Loucy (cell line): ENCODE results near the gene OXCT1.

ENCODE experiments used
- EZH2phosphoT487 ChIP-seq: fragments of 200-600 bp; IDR thresholded peaks from 2 replicates; pipeline ENCODE4 v1.6.1; 2018; ENCODE audit warnings: antibody characterized with exemption, mild to moderate bottlenecking, moderate library complexity, borderline replicate concordance
- TF ChIP-seq, protein P1 (sequence below): fragments of 200-600 bp; sonication (generic); conservative IDR thresholded peaks from 2 replicates; pipeline ENCODE4 v1.5.1; 2014; ENCODE audit warnings: mild to moderate bottlenecking, antibody characterized with exemption, low read length

DNA sequence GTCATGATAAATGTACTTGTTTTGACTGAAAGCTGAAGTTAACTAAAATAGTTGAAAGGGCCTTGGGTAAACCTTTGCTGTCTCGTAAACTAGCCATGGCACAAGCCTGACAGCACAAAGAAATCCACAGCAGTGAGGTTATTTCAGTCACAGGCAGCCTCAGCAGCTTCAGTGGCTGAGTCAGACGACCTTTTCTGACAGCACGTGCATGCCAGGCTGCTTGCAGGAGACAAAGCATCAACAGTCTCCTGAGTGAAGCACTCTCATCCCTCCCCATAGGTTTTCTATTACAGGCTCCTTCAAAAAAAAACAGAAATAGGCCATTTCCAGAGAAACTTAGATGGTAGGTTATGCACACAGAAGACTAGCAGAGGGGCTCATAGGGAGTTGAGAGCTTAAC, 34.6 kb downstream of the OXCT1 start:
- TF ChIP-seq, protein P1, sequence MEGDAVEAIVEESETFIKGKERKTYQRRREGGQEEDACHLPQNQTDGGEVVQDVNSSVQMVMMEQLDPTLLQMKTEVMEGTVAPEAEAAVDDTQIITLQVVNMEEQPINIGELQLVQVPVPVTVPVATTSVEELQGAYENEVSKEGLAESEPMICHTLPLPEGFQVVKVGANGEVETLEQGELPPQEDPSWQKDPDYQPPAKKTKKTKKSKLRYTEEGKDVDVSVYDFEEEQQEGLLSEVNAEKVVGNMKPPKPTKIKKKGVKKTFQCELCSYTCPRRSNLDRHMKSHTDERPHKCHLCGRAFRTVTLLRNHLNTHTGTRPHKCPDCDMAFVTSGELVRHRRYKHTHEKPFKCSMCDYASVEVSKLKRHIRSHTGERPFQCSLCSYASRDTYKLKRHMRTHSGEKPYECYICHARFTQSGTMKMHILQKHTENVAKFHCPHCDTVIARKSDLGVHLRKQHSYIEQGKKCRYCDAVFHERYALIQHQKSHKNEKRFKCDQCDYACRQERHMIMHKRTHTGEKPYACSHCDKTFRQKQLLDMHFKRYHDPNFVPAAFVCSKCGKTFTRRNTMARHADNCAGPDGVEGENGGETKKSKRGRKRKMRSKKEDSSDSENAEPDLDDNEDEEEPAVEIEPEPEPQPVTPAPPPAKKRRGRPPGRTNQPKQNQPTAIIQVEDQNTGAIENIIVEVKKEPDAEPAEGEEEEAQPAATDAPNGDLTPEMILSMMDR: no peak
- no peak for TF ChIP-seq EZH2phosphoT487
